HG03025 (cell line): ENCODE measurements around the gene NFE2L2.
A peak's percentile ranks its signal among the peaks of the same experiment; 100 is the strongest.
"Not testable (repeated sequence)": the region's sequence is repeated elsewhere in the genome, so short reads cannot be mapped to it uniquely, and the experiment has no call there.

ENCODE experiments used
- ATAC-seq: cut with Tn5 transposase; IDR thresholded peaks from one replicate; pipeline ENCODE4 v1.9.1; 2021; ENCODE audit warnings: mild to moderate bottlenecking, moderate library complexity; ENCODE audit not compliant: unreplicated experiment, low FRiP score

NFE2L2 gene

GRCh38 chr2:177239932-177240630 lies 24.4 kb downstream of the NFE2L2 start:
- ATAC-seq: no peak

- ATAC-seq: no peak
Observed at GRCh38 chr2:177239053-177239452, 25.5 kb downstream of the NFE2L2 start.

- ATAC-seq: no peak
Observed at GRCh38 chr2:177237932-177238331, 26.6 kb downstream of the NFE2L2 start.

- ATAC-seq: no peak
Observed at GRCh38 chr2:177235855-177236437, 28.6 kb downstream of the NFE2L2 start.

- no peak for ATAC-seq
Observed at GRCh38 chr2:177234267-177234666, 30.3 kb downstream of the NFE2L2 start.

- no peak for ATAC-seq
Observed at GRCh38 chr2:177232098-177232704, 32.3 kb downstream of the NFE2L2 start.

- no peak for ATAC-seq
Observed at GRCh38 chr2:177231270-177231669, 33.3 kb downstream of the NFE2L2 start.

- no peak for ATAC-seq
Observed at GRCh38 chr2:177229442-177230242, 34.9 kb downstream of the NFE2L2 start.

- ATAC-seq: no peak
Observed at GRCh38 chr2:177225965-177226360, 38.6 kb downstream of the NFE2L2 start.

- ATAC-seq: not testable (repeated sequence)
Observed at GRCh38 chr2:177223436-177223835, 41.1 kb downstream of the NFE2L2 start.

GRCh38 chr2:177221970-177222369 lies 42.6 kb downstream of the NFE2L2 start:
- no peak for ATAC-seq

- no peak for ATAC-seq
Observed at GRCh38 chr2:177221534-177221933, 43.0 kb downstream of the NFE2L2 start.

GRCh38 chr2:177219787-177220186 lies 44.7 kb downstream of the NFE2L2 start:
- not testable (repeated sequence) for ATAC-seq

- no peak for ATAC-seq
Observed at GRCh38 chr2:177217247-177217843, 47.2 kb downstream of the NFE2L2 start.

GRCh38 chr2:177212891-177213856 lies 51.4 kb downstream of the NFE2L2 start:
- peak; percentile 49 for ATAC-seq

- ATAC-seq: peak; percentile 90
Observed at GRCh38 chr2:177212106-177212890, 52.2 kb downstream of the NFE2L2 start, which contains the start of gene HNRNPA3. HNRNPA3 (plus strand) TSS chr2:177212794; CDS start chr2:177212800, 6 bp downstream.

- no peak for ATAC-seq
Observed at GRCh38 chr2:177211576-177212105, 52.9 kb downstream of the NFE2L2 start.

- no peak for ATAC-seq
Observed at GRCh38 chr2:177211169-177211568, 53.4 kb downstream of the NFE2L2 start.
